Activated CD8-positive, alpha-beta T cell treated with anti-CD3 and anti-CD28 coated beads, Interleukin-2, amount 10 ng/mL, durations not matched to agents 7 days and 5 days (primary cell): Measurements from ENCODE around the gene MPZL1. TPM values are rescaled to one million over a fixed set of nuclear protein-coding genes. Genes with fewer than 3 reads are reported as not detected.

ENCODE experiments used
- ATAC-seq: fragments of 150-1000 bp; cut with Tn5 transposase; one replicate; pipeline ENCODE4 v1.10.0; 2021; ENCODE audit warnings: moderate library complexity
- CTCF ChIA-PET: fragments of 350-600 bp; sonication (Branson Sonifier 250); formaldehyde crosslinking; loops from one replicate; lab custom pipeline; 2021; ENCODE audit warnings: antibody characterized with exemption; lab: Charles Lee
- POLR2A ChIA-PET: fragments of 350-600 bp; sonication (Branson Sonifier 250); formaldehyde crosslinking; loops from one replicate; lab custom pipeline; 2021; ENCODE audit warnings: antibody characterized with exemption; lab: Charles Lee
- DNase-seq: peaks from one replicate; pipeline ENCODE4 v3.0.0-alpha.2; 2020
- H3K27ac Mint-ChIP-seq: one replicate; pipeline ENCODE4 v1.8.0; 2021; ENCODE audit warnings: mild to moderate bottlenecking, mixed read lengths
- H3K27me3 Mint-ChIP-seq: one replicate; pipeline ENCODE4 v1.8.0; 2021; ENCODE audit warnings: low read depth, mixed read lengths
- H3K36me3 Mint-ChIP-seq: one replicate; pipeline ENCODE4 v1.8.0; 2021; ENCODE audit warnings: low read depth, mixed read lengths
- H3K4me1 Mint-ChIP-seq: one replicate; pipeline ENCODE4 v1.8.0; 2021; ENCODE audit warnings: low read depth, mixed read lengths
- H3K4me3 Mint-ChIP-seq: one replicate; pipeline ENCODE4 v1.8.0; 2021; ENCODE audit warnings: mild to moderate bottlenecking, mixed read lengths
- H3K9me3 Mint-ChIP-seq: one replicate; pipeline ENCODE4 v1.8.0; 2022; ENCODE audit warnings: mixed read lengths; ENCODE audit not compliant: insufficient read depth
- total RNA-seq, 2 experiments: library from RNA; stranded (reverse); gene quantifications; one replicate each; pipeline ENCODE4 v1.2.3, GENCODE V29; 2021

MPZL1 gene
- total RNA-seq, 2 experiments from 2014 or later: 12.5 to 13.6 TPM

DNA sequence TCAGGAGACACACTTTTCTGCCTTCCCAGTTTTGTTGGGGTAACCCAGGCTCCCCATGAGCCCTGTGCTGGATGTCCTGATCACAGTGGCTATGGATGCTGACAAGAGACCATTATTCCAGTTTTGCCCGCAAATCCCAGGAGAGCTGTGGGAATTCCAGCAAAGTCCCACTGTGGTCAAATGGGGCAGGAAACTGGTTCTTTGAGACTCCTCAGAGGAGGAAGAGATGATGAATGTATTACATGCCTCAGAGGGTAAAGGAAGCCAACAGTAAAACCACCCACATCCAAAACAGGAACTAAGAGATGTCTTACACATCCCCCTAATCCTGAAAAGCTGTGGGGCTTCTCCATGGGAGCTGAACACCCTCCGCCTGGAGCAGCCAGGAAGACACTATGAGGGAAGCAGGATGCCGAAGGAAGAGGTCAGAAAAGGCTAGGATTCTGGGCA lies 12.8 kb upstream of the MPZL1 start:
- ATAC-seq (no peak), DNase-seq (no peak)
- Mint-ChIP-seq H3K36me3 (peaks cover 28% of the 10 kb centered on the region), H3K27me3 (peaks cover 8% of the 10 kb centered on the region), H3K4me1 (peaks cover 19% of the 10 kb centered on the region), H3K27ac (no peak overlapping the region), H3K9me3 (no peaks in the 10 kb centered on the region), H3K4me3 (no peak overlapping the region)
- POLR2A ChIA-PET: interaction anchor here (0.6 kb wide), 1 partner anchor 13 kb away, joined by 3 read pairs; no protein-coding TSS in a partner anchor
- CTCF ChIA-PET: interaction anchor here (1.4 to 1.5 kb wide), 2 partner anchors 21 to 109 kb away, joined by 3 to 5 read pairs; no protein-coding TSS in a partner anchor

DNA sequence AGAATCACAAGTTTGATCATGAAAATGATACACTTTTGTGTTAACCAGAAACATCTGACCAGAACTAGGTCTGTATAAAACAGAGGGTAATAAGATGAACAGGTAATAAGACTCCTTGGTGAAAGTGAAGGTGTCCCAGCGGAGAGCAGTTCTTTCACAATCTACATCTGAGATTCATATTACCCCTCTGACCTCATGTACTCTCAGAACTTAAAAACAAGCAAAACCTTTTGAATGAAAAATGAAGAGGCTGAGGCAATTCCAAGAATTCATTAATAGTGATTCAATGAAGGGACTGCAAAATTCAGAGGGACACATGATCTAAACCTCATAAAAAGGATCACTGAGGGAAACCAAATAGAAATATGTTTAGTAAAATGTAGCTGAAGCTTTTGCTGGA lies 10.9 kb upstream of the MPZL1 start:
- Mint-ChIP-seq H3K36me3 (peaks cover 20% of the 10 kb centered on the region), H3K27ac (no peak overlapping the region), H3K4me3 (no peak overlapping the region), H3K4me1 (peaks cover 21% of the 10 kb centered on the region), H3K27me3 (peaks cover 11% of the 10 kb centered on the region), H3K9me3 (no peaks in the 10 kb centered on the region)
- ChIA-PET POLR2A (no interaction called here), CTCF (no interaction called here)
- ATAC-seq: no peak
- no peak for DNase-seq

DNA sequence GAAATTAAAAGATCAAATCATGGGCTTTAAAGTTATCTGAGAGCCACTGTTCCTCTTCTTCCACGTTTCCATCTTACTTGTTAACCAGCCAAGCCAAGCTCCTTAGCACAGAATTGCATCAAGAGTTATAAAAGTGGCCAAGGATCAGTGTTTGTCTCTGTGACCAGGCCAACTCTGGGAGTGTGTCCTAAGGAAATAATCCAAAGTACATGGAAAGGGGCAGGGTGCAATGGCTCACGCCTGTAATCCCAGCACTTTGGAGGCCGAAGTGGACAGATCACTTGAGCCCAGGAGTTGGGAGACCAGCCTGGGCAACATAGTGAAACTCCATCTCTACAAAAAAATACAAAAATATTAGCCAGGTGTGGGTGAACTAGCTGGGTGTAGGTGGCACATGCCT lies 10.0 kb upstream of the MPZL1 start:
- no peak for ATAC-seq
- CTCF ChIA-PET: no interaction called here
- H3K4me1 Mint-ChIP-seq: peaks cover 22% of the 10 kb centered on the region
- H3K4me3 Mint-ChIP-seq: no peak overlapping the region
- no peak for DNase-seq
- H3K9me3 Mint-ChIP-seq: no peaks in the 10 kb centered on the region
- H3K27me3 Mint-ChIP-seq: peaks cover 11% of the 10 kb centered on the region
- H3K27ac Mint-ChIP-seq: no peak overlapping the region
- POLR2A ChIA-PET: no interaction called here
- peaks cover 16% of the 10 kb centered on the region for H3K36me3 Mint-ChIP-seq

DNA sequence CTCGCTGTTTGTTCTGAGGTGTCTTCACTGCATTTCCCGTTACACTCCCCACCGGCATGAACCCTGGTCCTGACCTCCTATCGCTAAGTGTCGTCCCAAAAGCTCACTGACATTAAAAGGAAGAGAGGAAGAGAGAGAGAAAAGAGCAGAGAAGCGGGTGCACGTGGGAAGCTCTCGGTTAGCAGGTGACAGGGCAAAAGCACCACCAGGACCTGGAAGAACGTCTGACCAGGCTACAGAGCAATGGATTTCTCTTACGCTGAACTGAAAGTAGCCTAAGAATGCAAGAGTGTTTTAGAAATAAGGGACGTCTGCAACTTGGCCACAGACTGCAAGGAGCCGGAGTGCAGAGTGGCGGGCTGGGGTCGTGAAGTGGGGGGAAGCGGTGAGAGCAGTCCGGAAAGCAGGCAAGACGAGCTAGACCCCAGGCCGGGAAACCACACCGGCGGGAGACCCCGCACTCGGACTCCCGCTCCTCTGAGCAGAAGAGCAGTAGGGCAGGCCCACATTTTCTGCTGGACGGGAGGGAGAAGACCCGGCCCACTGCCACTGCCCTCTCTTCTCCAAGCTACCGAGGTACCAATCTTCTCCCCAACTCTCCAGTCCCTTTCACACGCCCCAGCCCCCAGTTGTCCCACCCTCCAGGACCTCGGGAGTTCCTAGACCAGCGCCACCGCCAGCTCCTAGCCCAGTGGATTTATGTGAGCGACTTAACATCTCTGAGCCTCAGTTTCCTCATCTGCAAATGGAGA lies 8.3 kb upstream of the MPZL1 start:
- Mint-ChIP-seq H3K27me3 (peaks cover 11% of the 10 kb centered on the region), H3K27ac (peak overlapping the region; percentile 80), H3K4me3 (peak overlapping the region; percentile 91), H3K9me3 (no peaks in the 10 kb centered on the region), H3K36me3 (peaks cover 7% of the 10 kb centered on the region), H3K4me1 (peaks cover 28% of the 10 kb centered on the region)
- ChIA-PET CTCF (interaction anchor here (0.8 to 5.3 kb wide), 10 partner anchors 10 to 494 kb away, joined by 3 to 35 read pairs (median 12); no protein-coding TSS in a partner anchor), POLR2A (interaction anchor here (0.8 to 2.8 kb wide), 4 partner anchors 82 to 494 kb away, joined by 3 to 15 read pairs (median 6); partner anchors contain the start of genes DCAF6 and MPC2)
- DNase-seq (peak; percentile 35), ATAC-seq (no peak)

DNA sequence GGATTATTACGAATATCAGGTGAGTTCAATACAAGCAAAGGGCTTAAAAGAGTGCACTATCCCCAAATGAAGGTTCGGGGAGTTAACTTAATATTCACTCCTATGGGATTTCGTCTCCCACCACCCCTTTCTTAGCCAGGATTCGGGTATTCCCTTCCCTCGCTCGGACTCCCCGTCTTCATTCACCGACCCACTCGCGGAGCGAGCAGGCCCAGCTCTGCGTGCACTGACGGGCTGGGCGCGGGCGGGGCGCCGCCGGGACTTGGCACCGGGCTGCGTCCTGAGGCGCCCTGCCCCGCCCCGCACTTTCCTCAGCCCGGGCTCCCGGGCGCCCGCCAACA lies 7.7 kb upstream of the MPZL1 start:
- no peak for DNase-seq

DNA sequence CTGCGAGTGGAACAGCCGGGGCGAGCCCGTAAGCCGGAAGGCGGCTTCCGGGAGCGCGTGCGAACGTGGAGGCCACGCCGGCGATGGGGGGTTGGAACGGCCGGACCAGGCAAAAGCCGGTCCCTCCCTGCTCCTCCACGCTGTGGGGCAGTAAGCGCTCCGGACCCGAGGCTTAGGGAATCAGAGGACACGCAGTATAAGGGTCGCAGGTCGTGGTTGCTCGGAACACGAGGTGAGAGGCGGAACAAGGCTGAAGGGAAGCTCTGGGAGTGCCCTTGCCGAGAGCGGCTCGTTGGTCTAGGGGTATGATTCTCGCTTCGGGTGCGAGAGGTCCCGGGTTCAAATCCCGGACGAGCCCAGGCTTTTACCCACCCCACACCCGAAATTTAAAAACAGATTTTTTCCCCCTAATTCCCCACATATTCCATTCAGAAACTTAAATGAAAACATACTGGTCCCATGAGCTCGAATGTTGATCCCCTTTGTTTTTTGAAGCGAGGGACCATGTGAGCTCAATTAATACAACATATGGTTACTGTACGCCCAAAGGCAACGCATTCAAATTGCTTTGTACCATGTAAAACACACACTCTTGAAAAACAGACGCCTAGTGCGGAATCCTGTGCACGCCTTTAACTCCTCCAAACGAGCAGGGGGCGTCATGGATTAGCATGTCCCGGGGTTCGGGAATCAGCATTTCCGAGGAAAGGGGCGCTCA lies 7.2 kb upstream of the MPZL1 start:
- DNase-seq: peak; percentile 92
- ChIA-PET CTCF (interaction anchor here (0.7 to 5.3 kb wide), 27 partner anchors 9 to 512 kb away, joined by 3 to 35 read pairs (median 4); partner anchors contain the start of gene MPC2), POLR2A (interaction anchor here (0.7 to 2.8 kb wide), 8 partner anchors 10 to 465 kb away, joined by 3 to 15 read pairs (median 5); partner anchors contain the start of genes CD247, DCAF6 and MPC2)
- Mint-ChIP-seq H3K9me3 (no peaks in the 10 kb centered on the region), H3K4me3 (peak overlapping the region; percentile 91), H3K36me3 (peaks cover 7% of the 10 kb centered on the region), H3K27ac (peak overlapping the region; percentile 96), H3K27me3 (peaks cover 11% of the 10 kb centered on the region), H3K4me1 (peaks cover 30% of the 10 kb centered on the region)
- peak; percentile 62 for ATAC-seq

More for the DNA sequence above, 7.7 kb upstream of the MPZL1 start:
- H3K36me3 Mint-ChIP-seq: peaks cover 7% of the 10 kb centered on the region
- ChIA-PET POLR2A (interaction anchor here (0.8 to 2.8 kb wide), 4 partner anchors 82 to 494 kb away, joined by 3 to 15 read pairs (median 6); partner anchors contain the start of genes DCAF6 and MPC2), CTCF (interaction anchor here (0.8 to 5.3 kb wide), 13 partner anchors 9 to 368 kb away, joined by 3 to 35 read pairs (median 9); no protein-coding TSS in a partner anchor)
- H3K4me1 Mint-ChIP-seq: peaks cover 26% of the 10 kb centered on the region
- peak overlapping the region; percentile 80 for H3K27ac Mint-ChIP-seq
- ATAC-seq: peak; percentile 74
- no peaks in the 10 kb centered on the region for H3K9me3 Mint-ChIP-seq
- H3K4me3 Mint-ChIP-seq: peak overlapping the region; percentile 91
- H3K27me3 Mint-ChIP-seq: peaks cover 11% of the 10 kb centered on the region

DNA sequence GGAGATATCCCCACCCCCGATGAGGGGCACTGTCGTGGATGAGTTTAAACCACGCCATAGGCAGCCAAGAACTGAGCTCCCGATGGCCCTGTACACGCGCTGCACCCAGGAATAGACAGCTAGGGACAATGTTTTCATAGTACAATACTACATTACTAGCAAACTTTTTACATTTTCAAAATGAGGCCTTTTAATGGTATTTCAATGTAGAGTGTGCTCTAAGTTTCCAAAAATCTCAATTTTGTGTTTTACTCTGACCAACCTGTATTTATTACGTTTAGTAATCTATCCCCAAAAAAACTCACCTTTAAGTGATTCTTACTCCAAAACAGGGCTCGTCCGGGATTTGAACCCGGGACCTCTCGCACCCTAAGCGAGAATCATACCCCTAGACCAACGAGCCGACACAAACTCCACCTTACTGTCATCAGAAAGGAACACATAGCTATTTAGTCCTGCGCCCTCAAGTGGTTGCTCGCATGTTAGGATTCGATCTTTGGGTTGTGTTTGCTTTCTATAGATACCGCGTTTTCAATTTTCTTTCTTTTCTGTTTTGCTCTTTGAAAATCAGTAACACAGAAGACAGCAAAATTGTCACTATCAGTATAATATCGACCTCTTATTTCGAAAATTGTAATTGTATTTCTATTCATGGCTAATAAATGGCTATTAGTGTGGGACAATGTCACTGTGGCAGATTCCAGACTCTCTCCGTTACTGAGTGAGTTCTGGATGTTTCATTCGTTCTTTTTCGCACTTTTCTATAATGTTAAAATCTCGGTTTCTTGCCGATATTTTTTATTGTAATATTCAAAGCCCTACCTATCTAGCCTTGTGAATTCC lies 6.4 kb upstream of the MPZL1 start:
- H3K27ac Mint-ChIP-seq: peak overlapping the region; percentile 96
- DNase-seq: peak; percentile 94
- ChIA-PET POLR2A (interaction anchor here (0.7 to 2.8 kb wide), 8 partner anchors 11 to 465 kb away, joined by 3 to 15 read pairs (median 5); partner anchors contain the start of genes CD247, DCAF6 and MPC2), CTCF (interaction anchor here (0.7 to 5.3 kb wide), 29 partner anchors 8 to 511 kb away, joined by 3 to 35 read pairs (median 4); partner anchors contain the start of gene MPC2)
- peaks cover 11% of the 10 kb centered on the region for H3K27me3 Mint-ChIP-seq
- H3K4me1 Mint-ChIP-seq: peaks cover 34% of the 10 kb centered on the region
- no peaks in the 10 kb centered on the region for H3K9me3 Mint-ChIP-seq
- peak overlapping the region; percentile 91 for H3K4me3 Mint-ChIP-seq
- peaks cover 7% of the 10 kb centered on the region for H3K36me3 Mint-ChIP-seq
- peak; percentile 54 for ATAC-seq

DNA sequence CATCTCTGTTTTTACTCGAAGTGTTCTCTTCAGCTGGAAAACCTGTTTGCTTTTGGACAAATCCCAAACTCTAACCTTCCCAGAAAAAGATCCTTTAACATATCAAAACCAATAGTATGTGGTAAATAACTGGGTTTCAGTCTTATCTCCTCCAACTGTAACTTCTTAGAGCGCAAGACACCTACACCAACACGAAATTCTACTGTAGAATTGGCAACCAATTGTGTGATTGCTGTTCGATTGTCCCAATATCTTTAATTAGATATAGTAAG lies 5.8 kb upstream of the MPZL1 start:
- ChIA-PET CTCF (interaction anchor here (0.9 to 5.3 kb wide), 20 partner anchors 8 to 510 kb away, joined by 3 to 35 read pairs (median 5); no protein-coding TSS in a partner anchor), POLR2A (interaction anchor here (1.1 to 2.0 kb wide), 5 partner anchors 11 to 220 kb away, joined by 3 to 6 read pairs (median 5); partner anchors contain the start of gene CD247)
- Mint-ChIP-seq H3K9me3 (no peaks in the 10 kb centered on the region), H3K4me1 (peaks cover 36% of the 10 kb centered on the region), H3K27ac (peak overlapping the region; percentile 96), H3K36me3 (peaks cover 7% of the 10 kb centered on the region), H3K4me3 (peak overlapping the region; percentile 91), H3K27me3 (peaks cover 11% of the 10 kb centered on the region)
- ATAC-seq (no peak), DNase-seq (no peak)

DNA sequence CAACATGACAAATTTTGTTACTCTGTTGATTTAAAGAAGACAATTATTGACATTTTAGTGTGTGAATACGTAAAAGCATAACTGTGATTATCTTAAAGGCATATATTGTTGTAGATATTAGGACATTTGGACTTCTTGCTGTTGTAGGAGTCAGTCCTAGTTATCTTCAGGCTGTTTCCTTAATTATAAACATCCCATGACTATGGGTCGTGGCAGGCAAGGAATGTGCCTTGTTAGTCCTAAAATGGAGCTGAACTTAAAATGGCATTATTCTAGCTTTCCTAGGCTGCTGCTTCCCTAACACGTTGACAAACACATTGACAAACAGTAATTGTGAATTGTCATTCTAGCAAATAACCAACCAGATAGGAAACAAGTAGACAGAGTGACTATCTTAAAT lies 4.4 kb upstream of the MPZL1 start:
- H3K36me3 Mint-ChIP-seq: peaks cover 7% of the 10 kb centered on the region
- DNase-seq: no peak
- H3K27ac Mint-ChIP-seq: peak overlapping the region; percentile 78
- no peaks in the 10 kb centered on the region for H3K9me3 Mint-ChIP-seq
- peaks cover 42% of the 10 kb centered on the region for H3K4me1 Mint-ChIP-seq
- no peak for ATAC-seq
- ChIA-PET CTCF (interaction anchor here (1.4 to 5.3 kb wide), 5 partner anchors 86 to 365 kb away, joined by 4 to 35 read pairs (median 9); no protein-coding TSS in a partner anchor), POLR2A (no interaction called here)
- H3K4me3 Mint-ChIP-seq: peak overlapping the region; percentile 91
- peaks cover 11% of the 10 kb centered on the region for H3K27me3 Mint-ChIP-seq

DNA sequence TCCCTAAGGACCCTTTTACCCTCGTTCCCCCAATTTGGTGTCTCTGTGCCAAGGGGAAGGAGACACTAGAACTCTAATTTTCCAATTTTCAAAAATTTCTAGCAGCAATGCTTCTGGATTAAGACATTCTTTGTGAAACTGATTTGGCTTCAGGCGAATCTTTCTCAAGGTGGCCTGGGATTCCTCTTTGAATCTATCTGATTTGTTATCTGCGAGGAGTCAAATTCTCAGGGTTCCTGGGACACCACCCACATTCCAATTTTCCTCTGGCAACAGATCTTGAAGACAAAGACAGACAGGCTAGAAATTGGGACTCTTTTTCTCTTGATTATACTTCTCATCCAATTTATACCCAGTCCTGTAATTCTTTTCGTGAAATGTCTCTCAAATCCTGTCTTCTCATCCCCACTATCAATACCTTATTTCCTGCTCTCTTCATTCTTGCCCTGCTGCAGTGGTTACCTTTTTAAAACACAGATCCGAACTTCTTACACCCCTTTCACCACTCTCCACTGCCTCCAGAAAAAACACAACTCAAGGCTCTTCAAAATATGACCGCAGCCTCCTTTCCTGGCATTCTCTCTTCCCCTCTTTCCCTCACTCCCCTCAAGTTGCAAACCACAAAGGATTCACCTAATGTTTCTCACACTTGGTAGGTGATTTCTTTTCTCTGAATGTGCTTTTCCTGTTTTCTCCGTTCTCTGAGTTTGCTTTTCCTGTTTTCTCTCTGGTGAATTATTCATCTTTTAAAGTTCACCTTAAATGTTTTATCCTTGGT lies 2.7 kb upstream of the MPZL1 start:
- POLR2A ChIA-PET: interaction anchor here (0.6 kb wide), 1 partner anchor 359 kb away, joined by 3 read pairs; no protein-coding TSS in a partner anchor
- Mint-ChIP-seq H3K4me1 (peaks cover 43% of the 10 kb centered on the region), H3K27me3 (peaks cover 3% of the 10 kb centered on the region), H3K27ac (no peak overlapping the region), H3K4me3 (no peak overlapping the region), H3K36me3 (peaks cover 7% of the 10 kb centered on the region), H3K9me3 (no peaks in the 10 kb centered on the region)
- ATAC-seq: no peak
- CTCF ChIA-PET: interaction anchor here (1.1 to 2.0 kb wide), 3 partner anchors 84 to 363 kb away, joined by 3 to 9 read pairs (median 4); no protein-coding TSS in a partner anchor
- no peak for DNase-seq
